HCT116 (cell line): Measurements from ENCODE around the gene BBS10. TPM values are rescaled to one million over a fixed set of nuclear protein-coding genes. Genes with fewer than 3 reads are reported as not detected.

ENCODE experiments used
- ATAC-seq: fragments of 200-7000 bp; cut with Tn5 transposase; 2 replicates; pipeline ENCODE4 v1.9.1; 2020; ENCODE audit warnings: mild to moderate bottlenecking, moderate library complexity
- BruUV-seq: library from RNA; stranded (reverse); fragments of 400-500 nt; replicated peaks from 2 replicates; lab custom pipeline; 2021; lab: Mats Ljungman, UMichigan
- CTCF ChIA-PET: fragments of 300-600 bp; sonication (Branson Sonifier 250); formaldehyde crosslinking; loops from one replicate; lab custom pipeline; 2021; ENCODE audit warnings: antibody characterized with exemption; lab: Charles Lee
- POLR2A ChIA-PET: fragments of 300-600, 350-600 bp; sonication (Branson Sonifier 250); formaldehyde crosslinking; loops from one replicate; lab custom pipeline; 2021; ENCODE audit warnings: antibody characterized with exemption; lab: Charles Lee
- RAD21 ChIA-PET, 2 experiments: fragments of 300-600 bp; sonication (Branson Sonifier 250); formaldehyde crosslinking; loops; one replicate each; lab custom pipeline; 2023; ENCODE audit warnings: low total read pairs in 2 of 2; ENCODE audit not compliant: uncharacterized antibody in 2 of 2, unreplicated experiment in 2 of 2, low non-redundant PET in 1 of 2; lab: Charles Lee
- DNase-seq: peaks from one replicate; pipeline ENCODE4 v3.0.0-alpha.2; 2010; ENCODE audit warnings: low read depth, low spot score
- H2AFZ ChIP-seq: fragments of 200-600 bp; shearing (Covaris generic), sonication (generic); 2 replicates; pipeline ENCODE4 v1.6.1; 2017; ENCODE audit warnings: low read depth, mixed run types, mixed read lengths, antibody characterized with exemption, low read length; ENCODE audit not compliant: poor library complexity, severe bottlenecking
- H3K27ac ChIP-seq: 2 replicates; pipeline ENCODE4 v1.5.1; 2012; ENCODE audit warnings: low read depth, low read length
- H3K27me3 ChIP-seq: fragments of 200-600 bp; sonication (generic); 2 replicates; pipeline ENCODE4 v1.6.1; 2016; ENCODE audit warnings: mixed run types, low read length, mixed read lengths; ENCODE audit not compliant: insufficient read depth
- H3K36me3 ChIP-seq, 2 experiments: fragments of 200-500 bp in 1 of 2; fragments of 200-600 bp in 1 of 2; sonication (Bioruptor generic) in 1 of 2; sonication (generic) in 1 of 2; 2 replicates each; pipeline versions ENCODE4 v1.5.1 to v1.6.1; 2014 to 2016; ENCODE audit warnings: low read length in 2 of 2, inconsistent platforms in 1 of 2, mixed read lengths in 1 of 2, mixed run types in 1 of 2; ENCODE audit not compliant: insufficient read depth in 2 of 2, control insufficient read depth in 1 of 2
- H3K4me1 ChIP-seq, 2 experiments: fragments of 200-600 bp in 1 of 2; sonication (generic) in 1 of 2; 2 replicates each; pipeline versions ENCODE4 v1.5.1 to v1.6.1; 2012 to 2017; ENCODE audit warnings: low read length in 2 of 2, inconsistent platforms in 1 of 2, mild to moderate bottlenecking in 1 of 2, mixed read lengths in 1 of 2, mixed run types in 1 of 2, moderate library complexity in 1 of 2; ENCODE audit not compliant: insufficient read depth in 2 of 2, control insufficient read depth in 1 of 2
- H3K4me2 ChIP-seq: fragments of 200-600 bp; sonication (generic); 2 replicates; pipeline ENCODE4 v1.6.1; 2017; ENCODE audit warnings: mixed run types, low read length, mixed read lengths
- H3K4me3 ChIP-seq, 2 experiments: fragments of 200-600 bp in 1 of 2; sonication (generic) in 1 of 2; replicated peaks in 1 of 2; 2 replicates each; pipeline ENCODE4 v1.5.1; 2011 to 2016; ENCODE audit warnings: low read length in 2 of 2, control low read depth in 1 of 2, low read depth in 1 of 2, mild to moderate bottlenecking in 1 of 2, mixed read lengths in 1 of 2, mixed run types in 1 of 2
- H3K79me2 ChIP-seq: fragments of 200-600 bp; sonication (generic); 2 replicates; pipeline ENCODE4 v1.6.1; 2017; ENCODE audit warnings: mild to moderate bottlenecking, mixed run types, low read length, moderate library complexity, mixed read lengths; ENCODE audit not compliant: insufficient read depth
- H3K9ac ChIP-seq: fragments of 200-600 bp; sonication (generic); 2 replicates; pipeline ENCODE4 v1.6.1; 2016; ENCODE audit warnings: low read length, mixed read lengths
- H3K9me2 ChIP-seq: fragments of 200-600 bp; sonication (generic), shearing (Covaris generic); 2 replicates; pipeline ENCODE4 v1.6.1; 2017; ENCODE audit warnings: mixed run types, mild to moderate bottlenecking, moderate library complexity; ENCODE audit not compliant: insufficient read depth
- H3K9me3 ChIP-seq, 2 experiments: fragments of 200-500 bp in 1 of 2; fragments of 200-600 bp in 1 of 2; sonication (Bioruptor generic) in 1 of 2; sonication (generic) in 1 of 2; 2 replicates each; pipeline ENCODE4 v1.6.1; 2014 to 2017; ENCODE audit warnings: low read length in 2 of 2, mixed read lengths in 2 of 2, inconsistent platforms in 1 of 2, low read depth in 1 of 2, mild to moderate bottlenecking in 1 of 2, mixed run types in 1 of 2, moderate library complexity in 1 of 2; ENCODE audit not compliant: control insufficient read depth in 1 of 2, insufficient read depth in 1 of 2
- H4K20me1 ChIP-seq: fragments of 200-600 bp; sonication (generic), shearing (Covaris generic); 2 replicates; pipeline ENCODE4 v1.6.1; 2017; ENCODE audit warnings: mixed run types, mild to moderate bottlenecking, moderate library complexity; ENCODE audit not compliant: insufficient read depth
- ATF3 ChIP-seq: IDR thresholded peaks from 2 replicates; pipeline ENCODE4 v1.6.1; 2012
- CBX3 ChIP-seq: IDR thresholded peaks from 2 replicates; pipeline ENCODE4 v1.6.1; 2012; ENCODE audit warnings: low read depth
- CEBPB ChIP-seq: IDR thresholded peaks from 2 replicates; pipeline ENCODE4 v1.6.1; 2012; ENCODE audit warnings: low read depth
- EGR1 ChIP-seq: IDR thresholded peaks from 2 replicates; pipeline ENCODE4 v1.6.1; 2012; ENCODE audit warnings: low read depth
- ELF1 ChIP-seq: IDR thresholded peaks from 2 replicates; pipeline ENCODE4 v1.6.1; 2012; ENCODE audit warnings: low read depth, borderline replicate concordance
- EZH2 ChIP-seq: fragments of 200-600 bp; sonication (generic); IDR thresholded peaks from 2 replicates; pipeline ENCODE4 v1.6.1; 2017; ENCODE audit warnings: antibody characterized with exemption, mixed run types
- EZH2phosphoT487 ChIP-seq: fragments of 200-600 bp; IDR thresholded peaks from 2 replicates; pipeline ENCODE4 v1.6.1; 2018; ENCODE audit warnings: antibody characterized with exemption, borderline replicate concordance
- JUND ChIP-seq: IDR thresholded peaks from 2 replicates; pipeline ENCODE4 v1.6.1; 2012
- MAX ChIP-seq: IDR thresholded peaks from 2 replicates; pipeline ENCODE4 v1.6.1; 2012
- POLR2A ChIP-seq: IDR thresholded peaks from 2 replicates; pipeline ENCODE4 v1.7.0; 2011; ENCODE audit warnings: borderline replicate concordance; ENCODE audit not compliant: insufficient read depth, insufficient read length; ENCODE audit errors: extremely low read depth
- POLR2AphosphoS5 ChIP-seq: IDR thresholded peaks from 2 replicates; pipeline ENCODE4 v1.6.1; 2011; ENCODE audit warnings: mild to moderate bottlenecking, low read depth, low read length, moderate library complexity
- SIN3A ChIP-seq: IDR thresholded peaks from 2 replicates; pipeline ENCODE4 v1.6.1; 2012; ENCODE audit warnings: low read depth
- SP1 ChIP-seq: IDR thresholded peaks from 2 replicates; pipeline ENCODE4 v1.6.1; 2012; ENCODE audit warnings: low read depth
- SRF ChIP-seq: IDR thresholded peaks from 2 replicates; pipeline ENCODE4 v1.6.1; 2012; ENCODE audit warnings: low read depth
- TCF7L2 ChIP-seq: IDR thresholded peaks from 2 replicates; pipeline ENCODE4 v1.7.0; 2011; ENCODE audit warnings: borderline replicate concordance, inconsistent platforms; ENCODE audit not compliant: insufficient read depth, insufficient read length; ENCODE audit errors: extremely low read depth
- ZBTB33 ChIP-seq: IDR thresholded peaks from 2 replicates; pipeline ENCODE4 v1.6.1; 2011; ENCODE audit warnings: mild to moderate bottlenecking, low read length, moderate library complexity; ENCODE audit not compliant: insufficient replicate concordance; ENCODE audit errors: extremely low read depth
- ZFX ChIP-seq: fragments of 450-650 bp; IDR thresholded peaks from 2 replicates; pipeline ENCODE4 v1.6.1; 2017
- intact Hi-C: fragments of 100-400 bp; cut with micrococcal nuclease; formaldehyde crosslinking; loops from 2 replicates; pipeline ENCODE4 v1.10.0; 2022
- total RNA-seq: library from RNA; stranded (reverse); gene quantifications from one replicate; pipeline ENCODE4 v1.2.1, GENCODE V29; 2021; ENCODE audit not compliant: unreplicated experiment

BBS10 gene
- total RNA-seq, 1 experiment from 2014 or later: 27.1 TPM

GRCh38 chr12:76317976-76318375 is 30.2 kb downstream of the BBS10 start:
- ChIA-PET POLR2A (no interaction called here), CTCF (no interaction called here), RAD21 (no interaction called here)
- no peak overlapping the region for H3K9ac ChIP-seq
- no peak overlapping the region for H3K4me3 ChIP-seq
- ATAC-seq (no peak), DNase-seq (no peak)
- no peaks in the 10 kb centered on the region for H3K9me3 ChIP-seq
- no TSS peak for BruUV-seq
- no peak for TF ChIP-seq EGR1
- no peak for TF ChIP-seq EZH2
- TF ChIP-seq SIN3A: no peak
- no peak for TF ChIP-seq ELF1
- no peak for TF ChIP-seq TCF7L2
- TF ChIP-seq CBX3: no peak
- no peak for TF ChIP-seq ZFX
- no peak for TF ChIP-seq POLR2A
- TF ChIP-seq EZH2phosphoT487: no peak
- TF ChIP-seq CEBPB: no peak
- no peak for TF ChIP-seq MAX
- TF ChIP-seq ZBTB33: no peak
- TF ChIP-seq SP1: no peak
- TF ChIP-seq POLR2AphosphoS5: no peak
- no peak for TF ChIP-seq JUND
- no peak for TF ChIP-seq SRF
- TF ChIP-seq ATF3: no peak
- H2AFZ ChIP-seq: no peak overlapping the region
- H3K27me3 ChIP-seq: no peaks in the 10 kb centered on the region
- H3K4me2 ChIP-seq: no peak overlapping the region
- H4K20me1 ChIP-seq: no peaks in the 10 kb centered on the region
- H3K9me2 ChIP-seq: no peaks in the 10 kb centered on the region
- no peaks in the 10 kb centered on the region for H3K79me2 ChIP-seq
- peaks cover 0 to 9% of the 10 kb centered on the region in 2 experiments; a peak in 3 of 4 replicates for H3K4me1 ChIP-seq
- no peak overlapping the region for H3K27ac ChIP-seq
- H3K36me3 ChIP-seq: no peaks in the 10 kb centered on the region
- intact Hi-C loops: no loop called here
